Superior temporal gyrus (tissue), 1 donor: Measurements from ENCODE around the gene INHBB.
"Not testable (repeated sequence)": the region's sequence is repeated elsewhere in the genome, so short reads cannot be mapped to it uniquely, and the experiment has no call there.

Experiments used
- DNase-seq: peaks from one replicate; pipeline ENCODE4 v3.0.0-alpha.2; 2016; ENCODE audit errors: extremely low spot score

INHBB gene

DNA sequence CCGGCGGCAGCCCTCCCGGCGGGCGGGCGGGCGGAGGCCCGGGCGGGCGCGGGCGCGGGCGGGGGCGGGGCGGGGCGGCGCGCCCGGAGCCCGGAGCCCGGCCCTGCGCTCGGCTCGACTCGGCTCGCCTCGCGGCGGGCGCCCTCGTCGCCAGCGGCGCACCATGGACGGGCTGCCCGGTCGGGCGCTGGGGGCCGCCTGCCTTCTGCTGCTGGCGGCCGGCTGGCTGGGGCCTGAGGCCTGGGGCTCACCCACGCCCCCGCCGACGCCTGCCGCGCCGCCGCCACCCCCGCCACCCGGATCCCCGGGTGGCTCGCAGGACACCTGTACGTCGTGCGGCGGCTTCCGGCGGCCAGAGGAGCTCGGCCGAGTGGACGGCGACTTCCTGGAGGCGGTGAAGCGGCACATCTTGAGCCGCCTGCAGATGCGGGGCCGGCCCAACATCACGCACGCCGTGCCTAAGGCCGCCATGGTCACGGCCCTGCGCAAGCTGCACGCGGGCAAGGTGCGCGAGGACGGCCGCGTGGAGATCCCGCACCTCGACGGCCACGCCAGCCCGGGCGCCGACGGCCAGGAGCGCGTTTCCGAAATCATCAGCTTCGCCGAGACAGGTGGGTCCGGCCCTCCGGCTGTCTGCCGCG is at the start of gene INHBB:
INHBB (plus strand) TSS at position 111 of the 641 bp plus-strand sequence; CDS start at position 164, 53 bp downstream.
- no peak for DNase-seq

DNA sequence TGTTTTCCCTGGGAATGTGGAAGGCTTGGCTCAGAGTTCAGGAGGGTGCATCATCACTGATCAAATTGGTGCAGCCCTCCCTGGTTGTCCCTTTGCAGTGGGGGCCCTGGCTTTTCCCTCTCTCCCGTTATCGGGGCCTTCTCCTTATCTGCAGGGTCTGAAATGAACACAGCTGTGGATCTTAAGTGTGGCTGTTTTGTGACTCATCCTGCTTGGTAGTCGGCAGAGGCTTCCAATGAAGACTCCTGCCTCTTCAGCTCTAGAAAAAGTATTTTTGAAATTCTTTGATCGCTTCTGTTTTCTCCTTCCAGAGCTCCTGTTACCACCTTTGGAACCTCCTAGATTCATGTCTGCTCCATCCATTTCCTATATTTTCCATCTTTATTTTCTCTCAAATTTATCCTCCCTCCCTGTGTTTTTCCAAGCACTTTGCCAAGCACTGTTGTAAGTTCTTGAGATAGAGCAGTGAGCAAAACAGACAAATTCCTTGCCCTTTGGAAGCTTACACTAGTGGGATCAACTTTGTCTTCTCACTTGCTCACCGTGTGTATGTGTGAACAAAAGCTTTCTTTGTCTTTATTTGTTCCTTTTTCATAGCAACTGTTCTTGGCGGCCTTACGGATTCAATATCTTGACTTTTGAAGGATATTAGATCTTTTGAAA is 47.6 kb upstream of the INHBB start:
- DNase-seq: no peak

DNA sequence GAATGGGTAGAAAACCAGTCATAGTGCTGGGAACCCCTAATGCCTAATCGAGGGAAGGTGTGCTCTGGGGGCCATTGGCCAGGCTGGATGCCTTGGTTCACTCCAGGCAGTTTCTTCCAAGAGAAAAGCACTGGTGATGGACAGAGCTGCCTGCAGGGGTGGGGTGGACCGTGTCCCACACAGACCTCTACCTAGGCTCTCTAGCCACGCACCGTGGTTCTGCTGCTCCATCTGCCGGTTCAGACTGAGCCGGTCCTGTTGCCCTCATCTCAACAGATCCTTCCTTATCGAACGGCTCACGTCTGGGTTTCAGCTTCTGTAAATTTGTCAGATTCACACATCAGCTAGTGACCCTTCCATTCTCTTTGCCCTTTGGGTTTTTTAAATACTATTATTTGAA is 46.9 kb upstream of the INHBB start:
- DNase-seq: no peak

DNA sequence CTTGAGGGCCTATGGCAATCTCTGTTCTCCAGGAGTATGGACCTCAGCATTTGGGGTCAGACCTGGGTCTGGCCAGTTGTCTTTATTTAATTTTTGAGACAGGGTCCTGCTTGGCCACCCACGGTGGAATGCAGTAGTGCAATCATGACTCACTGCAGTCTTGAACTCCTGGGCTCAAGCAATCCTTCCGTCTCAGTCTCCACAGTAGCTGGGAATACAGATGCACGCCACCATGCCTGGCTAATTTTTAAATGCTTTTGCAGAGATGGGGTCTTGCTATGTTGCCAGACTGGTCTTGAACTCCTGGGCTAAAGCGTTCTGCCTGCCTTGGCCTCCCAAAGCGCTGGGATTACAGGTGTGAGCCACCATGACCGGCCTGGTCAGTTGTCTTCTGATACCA is 46.4 kb upstream of the INHBB start:
- no peak for DNase-seq

DNA sequence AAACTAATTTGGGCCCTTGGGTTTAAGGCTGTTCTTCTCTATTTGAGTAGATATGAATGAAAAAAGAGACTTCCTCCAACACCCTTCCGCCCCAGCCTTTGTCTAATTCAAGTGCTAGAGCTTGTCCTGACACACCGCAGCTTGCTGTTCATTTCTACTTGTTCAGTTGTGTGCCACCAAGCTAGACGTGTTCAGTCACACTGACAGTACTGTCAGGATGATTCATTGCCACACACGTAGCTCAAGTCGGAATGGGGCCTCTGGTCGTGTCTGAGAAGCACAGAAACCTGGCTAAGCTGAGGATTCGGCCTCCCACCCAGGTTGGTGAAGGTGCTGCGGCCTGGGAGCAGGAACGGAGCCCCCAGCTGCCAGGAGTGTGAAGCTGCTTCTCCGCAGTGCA is 45.6 kb upstream of the INHBB start:
- DNase-seq: no peak

DNA sequence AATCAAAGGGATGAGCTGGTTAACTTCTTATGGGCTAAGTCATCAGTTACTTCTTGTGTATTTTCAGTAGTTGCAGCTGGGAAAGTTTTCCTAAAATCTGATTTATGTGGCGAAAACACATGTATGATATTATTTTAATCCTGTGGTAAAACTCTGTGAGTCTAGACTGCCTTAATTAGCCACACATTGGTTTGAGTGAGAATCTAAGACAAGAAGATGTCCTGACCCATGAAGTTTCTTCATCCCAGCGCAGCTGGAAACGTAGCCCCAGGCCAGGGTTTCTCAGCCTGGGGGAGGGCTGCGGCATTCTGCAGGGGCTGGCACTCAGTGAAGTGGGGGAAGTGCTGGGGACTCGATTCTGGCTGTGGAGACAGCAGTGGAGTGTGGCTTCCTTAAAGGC is 44.7 kb upstream of the INHBB start:
- DNase-seq: no peak

DNA sequence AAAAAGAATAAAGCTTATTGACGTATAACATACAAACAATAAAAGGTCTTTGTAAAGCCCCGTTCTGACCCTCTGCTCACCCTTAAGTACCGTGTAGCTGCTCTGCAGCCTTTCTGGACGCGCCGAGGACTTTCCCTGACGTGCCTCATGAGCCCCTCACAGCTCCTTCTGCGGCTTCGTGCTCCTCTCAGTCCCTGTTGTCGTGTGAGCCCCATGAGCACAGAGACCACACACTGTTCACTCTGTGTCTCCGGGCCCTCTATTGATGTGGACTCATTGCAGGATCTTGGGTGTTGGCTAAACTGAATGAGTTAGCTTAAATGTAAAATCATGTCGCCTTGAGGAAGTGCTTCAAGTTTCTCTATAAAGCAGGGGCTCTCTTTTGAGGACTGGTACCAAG is 43.6 kb upstream of the INHBB start:
- no peak for DNase-seq

DNA sequence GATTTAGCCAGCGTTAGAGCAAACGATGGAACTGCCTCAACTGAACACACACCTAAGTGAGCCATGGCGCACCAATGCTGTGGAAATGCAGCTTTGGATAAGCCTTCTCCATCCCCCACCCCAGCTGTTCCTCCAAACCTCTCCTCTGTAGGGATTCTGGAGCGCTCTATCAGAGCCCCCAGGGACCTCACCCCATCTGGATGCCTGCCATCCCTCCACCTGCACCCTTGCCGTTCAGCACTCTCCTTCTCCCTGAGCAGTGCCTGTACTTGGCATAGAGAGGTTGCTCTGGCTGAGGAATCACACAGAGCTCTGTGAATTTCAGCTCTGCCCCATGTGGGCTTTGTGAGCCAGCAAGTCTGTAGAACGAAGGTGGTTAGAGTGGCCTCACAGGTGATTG is 42.8 kb upstream of the INHBB start:
- no peak for DNase-seq

DNA sequence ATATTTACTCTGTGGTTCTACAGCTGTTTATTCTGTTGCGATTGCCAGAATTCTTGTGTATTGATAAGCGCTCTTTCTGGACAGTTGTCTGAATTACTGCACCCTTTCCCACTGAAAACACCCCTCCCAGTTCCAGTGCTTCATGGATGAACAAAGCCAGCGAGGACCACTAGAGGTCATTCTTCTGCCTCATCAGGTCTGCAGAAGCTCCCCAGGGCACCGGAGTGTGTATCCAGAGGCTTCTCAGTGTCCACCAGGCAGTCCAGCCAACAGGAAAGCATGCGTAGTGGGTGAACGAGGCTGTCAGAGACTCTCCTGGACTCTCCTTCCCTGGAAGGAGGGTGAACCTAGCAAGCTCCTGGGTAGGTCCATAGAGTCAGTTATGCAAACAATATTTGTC is 40.6 kb upstream of the INHBB start:
- peak; percentile 32 for DNase-seq

DNA sequence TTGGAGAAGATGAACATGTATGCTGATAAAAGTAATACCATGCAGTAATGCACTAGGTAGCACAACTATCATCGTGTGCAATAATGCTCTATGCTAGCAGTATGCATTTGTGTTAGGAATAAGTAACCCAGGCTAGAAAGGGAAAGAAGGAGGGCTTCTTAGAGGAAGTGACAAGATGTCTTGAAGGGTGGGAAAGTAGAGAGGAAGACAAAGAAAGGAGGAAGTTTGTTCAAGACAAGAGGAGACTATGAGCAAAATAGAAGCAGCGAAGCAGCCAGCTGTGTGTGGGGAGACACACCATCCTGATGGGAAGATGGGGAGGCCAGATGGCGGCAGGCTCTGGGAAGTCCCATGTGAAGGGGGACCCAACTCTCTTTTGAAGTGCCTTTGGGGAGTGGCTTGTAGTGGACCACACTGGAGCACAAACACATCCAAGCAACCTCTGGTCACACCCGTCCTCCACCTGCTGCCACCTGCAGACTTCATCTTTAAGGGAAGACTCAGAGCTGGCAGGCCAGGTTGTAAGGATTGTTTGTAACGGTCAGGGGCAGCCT is 39.9 kb upstream of the INHBB start:
- no peak for DNase-seq

DNA sequence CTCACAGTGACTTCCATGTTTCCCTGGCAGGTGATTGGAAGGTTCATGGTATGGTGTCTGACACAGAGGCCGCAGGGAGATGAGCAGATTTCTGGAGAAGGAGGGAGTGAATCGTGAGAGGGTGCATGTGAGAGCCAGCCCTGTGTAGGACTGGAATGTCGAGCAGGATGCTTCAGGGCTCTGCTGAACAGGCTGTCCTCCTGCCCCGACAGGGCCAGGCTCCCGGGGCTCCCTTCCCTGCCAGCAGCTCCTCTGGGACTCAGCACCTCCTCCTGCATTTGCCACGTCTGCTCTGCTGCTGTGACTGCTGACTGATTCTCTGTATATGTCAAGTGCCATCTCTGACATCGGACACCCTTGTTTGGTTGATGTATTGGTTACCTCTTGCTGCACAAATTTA is 38.5 kb upstream of the INHBB start:
- no peak for DNase-seq

DNA sequence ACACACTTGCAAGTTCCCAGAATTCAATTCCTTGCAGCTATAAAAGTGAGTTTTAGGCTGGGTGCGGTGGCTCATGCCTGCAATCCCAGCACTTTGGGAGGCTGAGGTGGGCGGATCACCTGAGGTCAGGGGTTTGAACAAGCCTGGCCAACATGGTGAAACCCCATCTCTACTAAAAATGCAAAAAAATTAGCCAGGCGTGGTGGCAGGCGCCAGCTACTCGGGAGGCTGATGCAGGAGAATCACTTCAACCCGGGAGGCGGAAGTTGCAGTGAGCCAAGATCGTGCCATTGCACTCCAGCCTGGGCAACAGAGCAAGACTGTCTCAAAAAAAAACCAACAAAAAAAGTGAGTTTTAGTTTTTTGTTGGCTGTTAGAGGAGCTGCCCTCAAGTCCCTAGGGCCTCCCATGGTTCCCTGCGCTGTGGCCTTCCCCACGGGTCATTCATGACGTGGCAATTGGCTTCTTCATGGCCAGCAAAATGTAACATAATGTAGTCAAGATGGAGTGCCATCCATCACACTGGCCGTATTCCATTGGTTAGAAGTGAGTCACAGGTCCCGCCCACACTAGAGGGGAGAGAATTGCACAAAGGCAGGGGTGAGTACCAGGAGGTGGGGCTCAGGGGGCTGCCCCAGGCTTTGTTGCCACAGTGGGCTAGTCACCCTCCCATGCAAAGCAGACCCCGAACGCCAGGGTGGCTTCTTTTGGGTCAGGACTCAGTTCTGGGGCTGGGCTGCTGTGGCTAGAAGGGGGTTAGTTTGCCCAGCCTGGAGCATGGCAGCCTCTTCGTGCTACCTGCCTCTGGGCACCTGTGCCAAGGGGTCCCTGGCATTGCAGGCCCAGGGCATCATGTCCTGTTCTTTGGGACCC is 37.7 kb upstream of the INHBB start:
- DNase-seq: no peak

DNA sequence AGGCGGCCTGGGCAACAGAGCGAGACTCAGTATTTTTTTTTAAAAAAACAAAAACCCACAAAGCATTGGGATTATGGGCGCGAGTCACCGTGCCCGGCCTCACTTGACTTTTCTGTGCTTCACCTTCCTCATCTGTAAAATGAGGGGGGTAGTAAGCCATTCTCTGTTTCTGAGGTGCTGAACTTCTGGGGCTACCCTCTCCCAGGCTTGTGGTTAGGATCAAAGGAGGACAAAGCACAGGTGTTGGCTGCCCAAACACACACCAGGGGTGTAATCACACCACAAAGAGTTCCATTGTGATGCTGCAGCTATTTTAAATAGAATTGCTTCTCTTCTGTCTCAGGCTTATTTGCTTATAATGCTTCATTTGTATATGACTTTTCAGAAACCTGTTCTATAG is 35.8 kb upstream of the INHBB start:
- no peak for DNase-seq

DNA sequence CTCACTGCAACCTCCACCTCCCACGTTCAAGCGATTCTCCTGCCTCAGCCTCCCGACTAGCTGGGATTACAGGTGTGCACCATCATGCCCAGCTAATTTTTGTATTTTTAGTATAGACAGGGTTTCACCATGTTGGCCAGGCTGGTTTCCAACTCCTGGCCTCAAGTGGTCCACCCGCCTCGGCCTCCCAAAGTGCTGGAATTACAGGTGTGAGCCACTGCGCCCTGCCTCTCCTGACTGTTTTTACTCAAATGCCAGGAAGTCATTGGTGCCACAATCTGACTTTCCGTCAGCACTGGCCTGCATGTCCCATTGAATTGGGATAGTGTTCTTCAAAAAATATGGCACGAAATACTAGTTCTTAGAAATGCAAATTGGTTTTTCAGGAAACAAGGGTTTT is 35.1 kb upstream of the INHBB start:
- not testable (repeated sequence) for DNase-seq

DNA sequence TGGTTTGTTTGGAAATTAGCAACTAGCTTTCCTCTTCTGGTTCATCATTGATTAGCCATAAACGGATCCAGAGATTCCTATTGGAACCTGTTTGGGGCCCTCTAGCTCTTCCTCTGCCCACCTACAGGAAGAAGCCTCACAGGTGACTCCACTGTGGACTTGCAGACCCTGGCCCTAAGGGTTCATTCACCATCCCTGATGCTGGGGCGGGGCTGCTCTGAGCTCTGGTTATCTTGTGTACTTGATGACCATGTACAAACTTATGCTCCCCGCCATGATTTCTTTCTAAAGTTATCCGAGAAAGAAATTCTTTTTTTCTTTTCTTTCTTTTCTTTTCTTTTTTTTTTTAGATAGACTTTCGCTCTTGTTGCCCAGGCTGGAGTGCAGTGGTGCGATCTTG is 33.9 kb upstream of the INHBB start:
- DNase-seq: no peak

DNA sequence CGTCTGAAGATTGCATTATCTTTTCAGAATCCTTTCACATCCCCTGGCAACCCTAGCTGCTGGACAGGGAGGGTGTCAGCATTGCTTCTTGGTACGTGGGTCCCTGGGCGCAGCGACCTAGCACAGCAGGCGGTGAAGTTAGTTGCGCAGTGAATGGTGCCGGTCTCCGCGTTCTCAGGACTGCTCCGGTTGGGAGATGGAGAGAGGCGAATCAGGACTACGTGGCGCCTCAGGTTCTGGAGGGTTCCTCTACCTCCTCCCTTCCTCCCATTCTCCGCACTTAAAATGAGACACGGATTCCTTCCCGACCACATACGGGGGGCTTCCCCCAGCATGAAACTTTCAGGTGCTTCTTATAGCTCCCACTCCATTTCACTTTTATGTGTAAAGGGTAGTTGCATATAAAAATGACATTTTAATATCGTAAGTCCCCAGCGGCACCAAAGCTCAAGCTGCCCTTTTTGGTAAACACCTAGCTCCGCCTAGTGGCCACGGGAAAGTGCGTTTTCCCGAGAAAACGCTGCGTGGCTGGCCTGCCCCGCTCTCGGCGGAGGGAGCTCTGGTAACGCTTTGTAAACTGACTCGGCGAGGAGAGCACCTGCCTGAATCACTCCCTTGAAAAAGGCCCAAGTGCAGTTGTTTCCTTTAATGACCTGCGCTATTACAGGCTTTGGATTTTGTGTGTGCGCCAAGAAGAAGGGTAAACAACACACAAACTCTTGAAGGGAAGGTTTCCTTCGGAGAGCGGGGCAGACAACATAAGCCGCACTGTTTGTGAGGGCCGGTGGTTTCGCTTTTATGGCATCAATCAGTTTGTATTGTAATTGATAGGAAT is 32.9 kb upstream of the INHBB start:
- DNase-seq: peak; percentile 94

DNA sequence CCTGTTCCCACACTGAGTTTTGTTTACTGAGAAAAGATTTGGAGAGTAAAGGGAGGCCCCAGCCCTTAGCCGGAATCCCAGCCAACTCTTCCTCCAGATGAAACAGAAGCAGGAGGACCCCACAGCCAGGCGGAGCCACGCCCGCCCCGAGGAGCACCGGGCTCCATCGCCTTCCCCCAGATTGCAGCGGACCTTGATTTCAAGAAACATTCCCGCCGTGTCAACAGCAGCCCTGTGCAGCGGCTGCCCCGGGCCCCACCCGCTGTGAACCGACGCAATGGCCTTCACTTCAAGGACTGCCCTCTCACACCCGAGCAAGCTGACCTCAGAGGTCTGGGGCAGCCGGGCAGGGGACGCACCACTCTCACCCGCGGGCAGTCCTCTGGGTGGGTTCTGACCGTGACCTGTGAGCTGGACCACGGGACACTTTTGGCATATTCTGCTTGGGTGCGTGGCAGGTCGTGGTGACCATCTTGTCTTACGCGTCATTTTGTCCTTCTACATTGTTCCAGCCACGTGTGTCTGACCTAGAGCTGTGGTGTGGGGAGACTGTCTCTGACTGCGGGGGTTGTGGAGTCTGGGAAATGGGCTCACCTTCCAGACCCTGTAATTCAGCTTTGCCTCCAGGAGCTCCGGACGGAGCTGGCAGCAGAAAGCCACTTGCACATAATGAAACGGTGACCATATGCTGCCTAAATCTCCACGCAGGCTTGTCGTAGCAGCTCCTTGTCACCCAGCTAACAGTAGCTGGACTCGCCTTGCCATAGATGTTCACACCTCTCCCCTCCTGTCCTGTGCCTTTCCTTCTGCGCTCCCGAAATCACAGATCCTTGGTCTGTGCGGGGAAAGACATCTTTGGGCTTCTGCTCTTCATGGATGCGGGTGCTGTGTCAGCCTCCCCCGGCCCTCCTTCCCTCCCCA is 32.0 kb upstream of the INHBB start:
- no peak for DNase-seq

DNA sequence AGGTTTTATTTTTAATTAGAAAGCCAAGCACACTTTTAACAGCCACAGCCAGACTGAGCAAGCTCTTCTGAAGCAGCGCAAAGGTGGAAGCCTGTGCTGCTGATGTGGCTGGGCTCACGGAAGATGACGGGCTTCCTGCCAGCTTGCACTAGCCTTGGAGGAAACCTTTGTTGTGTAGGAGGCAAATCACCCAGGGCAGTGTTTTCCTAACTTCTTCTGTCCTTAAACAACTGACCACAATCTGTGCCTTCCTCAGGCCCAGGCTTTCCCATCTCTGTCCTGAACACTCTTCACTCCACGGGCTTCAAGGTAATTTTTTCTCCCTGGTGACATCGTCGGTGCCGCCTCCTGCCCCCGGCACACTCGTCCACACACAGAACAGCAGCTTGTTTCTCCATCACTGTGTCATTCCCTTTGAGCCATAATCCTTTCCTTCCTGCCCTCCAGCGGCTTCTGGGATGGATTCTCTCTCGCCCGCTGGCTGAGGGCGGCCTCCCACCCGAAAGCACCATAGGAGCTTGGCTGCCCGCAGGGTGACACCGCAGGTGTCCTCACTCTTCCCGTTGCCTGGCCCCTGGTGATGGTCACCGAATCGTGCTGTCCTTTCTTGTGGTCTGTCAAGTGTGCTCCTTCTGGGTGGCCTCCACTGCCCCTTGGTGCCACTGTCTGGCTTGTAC is 31.1 kb upstream of the INHBB start:
- no peak for DNase-seq

DNA sequence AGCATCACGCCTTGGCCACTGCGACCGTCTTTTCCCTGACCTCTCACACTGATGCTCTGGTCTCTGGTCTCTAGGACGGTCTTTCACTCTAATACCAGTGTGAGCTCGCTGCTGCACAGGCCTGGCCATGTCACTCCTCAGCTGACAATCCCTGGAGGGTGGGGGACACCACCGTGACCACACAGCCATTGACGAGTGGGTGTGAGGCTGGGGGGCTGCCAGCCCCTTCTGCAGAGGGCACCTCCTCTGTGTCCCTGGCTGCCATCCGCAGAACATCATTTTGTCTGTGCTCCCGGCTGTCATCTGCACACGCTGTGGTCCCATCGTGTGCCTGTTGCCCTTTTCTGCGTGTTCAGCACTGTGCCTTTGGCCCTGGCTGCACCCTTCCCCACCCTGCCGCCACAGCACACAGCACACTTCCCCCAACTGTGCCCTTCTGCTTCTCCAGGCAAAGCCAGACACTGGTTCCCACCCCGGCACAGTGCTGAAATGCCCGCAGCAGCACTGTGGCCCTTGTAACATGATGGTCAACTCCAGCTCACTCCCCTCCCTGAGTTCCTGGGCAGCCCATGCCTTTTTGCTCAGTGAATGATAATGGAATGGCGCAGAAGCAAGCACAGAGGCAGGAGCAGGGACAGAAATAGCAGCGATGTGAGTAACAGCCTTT is 30.4 kb upstream of the INHBB start:
- no peak for DNase-seq
